Measurements from ENCODE around the gene GATAD2A. TPM values are rescaled to one million over a fixed set of nuclear protein-coding genes. Genes with fewer than 3 reads are reported as not detected.

Gene GATAD2A
- total and polyA plus RNA-seq, 2 of the 13 experiments (the other 11 are each of a cell fraction or from before 2014, with no cell fraction given) = 16.8 to 28.6 TPM

GRCh38 chr19:19502281-19502680 is 96.8 kb downstream of the GATAD2A start:
- H2AFZ ChIP-seq (ENCODE audit: low read length) = no peak overlapping the region

GRCh38 chr19:19502808-19503602 is 97.5 kb downstream of the GATAD2A start:
- CTCF ChIA-PET (ENCODE audit: low intra/inter-chr PET ratio, low total read pairs) = no interaction called here
- no peak overlapping the region for H3K9ac ChIP-seq (ENCODE audit: insufficient read depth, low read depth, low read length)
- 95% methylated on average over 18 of the region's 18 CpGs for WGBS (ENCODE audit: low lambda C conversion rate)

More at GRCh38 chr19:19502281-19502680, 96.8 kb downstream of the GATAD2A start:
- TF ChIP-seq HNRNPK (IDR thresholded peaks at IDR 0.05; ENCODE audit: low read depth, low read length, poor library complexity, severe bottlenecking) = no peak
- no peak for TF ChIP-seq MLLT10 (CRISPR knock-in tag; IDR thresholded peaks at IDR 0.05)
- TF ChIP-seq ZNF841 (CRISPR knock-in tag; IDR thresholded peaks at IDR 0.05; ENCODE audit: borderline replicate concordance) = no peak
- peak; percentile 59 for TF ChIP-seq AGO2 (optimal IDR thresholded peaks at IDR 0.05; ENCODE audit: low read depth, low read length)
- ChIA-PET CTCF (ENCODE audit: low intra/inter-chr PET ratio, low total read pairs) (no interaction called here), POLR2A (no interaction called here)
- intact Hi-C loops (cut with micrococcal nuclease; ENCODE audit: unreplicated experiment) = no loop called here
- Histone ChIP-seq H3K27ac (ENCODE audit: extremely low read length, insufficient read depth, low read length) (no peak overlapping the region), H3K4me1 (ENCODE audit: insufficient read depth, low read length) (no peaks in the 10 kb centered on the region), H3K27me3 (ENCODE audit: control insufficient read depth in 1 of 2, insufficient read depth in 2 of 2, low read length in 2 of 2) (no peaks in the 10 kb centered on the region), H3K9ac (ENCODE audit: insufficient read depth, low read depth, low read length) (no peak overlapping the region), H3K9me3 (ENCODE audit: low read length) (no peaks in the 10 kb centered on the region), H3K79me2 (ENCODE audit: insufficient read depth, low read length) (no peaks in the 10 kb centered on the region), H4K20me1 (ENCODE audit: insufficient read depth, low read length) (no peaks in the 10 kb centered on the region), H3K4me2 (ENCODE audit: low read depth, low read length) (no peak overlapping the region), H3K36me3 (replicated peaks in 1 of 2; ENCODE audit: control insufficient read depth in 1 of 2, insufficient read depth in 2 of 2, low read length in 2 of 2) (peaks cover 26 to 86% of the 10 kb centered on the region in 2 experiments; a peak in 4 of 5 replicates), H3K4me3 (replicated peaks in 1 of 3; ENCODE audit: insufficient read depth in 1 of 3, low read depth in 2 of 3, low read length in 3 of 3) (no peak overlapping the region)
- DNase-seq (ENCODE audit: low spot score) (no peak), ATAC-seq (no peak), FAIRE-seq (no peak)
- in situ Hi-C loops (cut with HindIII; ENCODE audit: extremely low pct_ligation_motif_present, low pct_unique_long_range_greater_than_20kb) = no loop called here
- no TSS peak for BruUV-seq (replicated peaks)
- WGBS (ENCODE audit: low lambda C conversion rate) = 97% methylated on average over 14 of the region's 19 CpGs

More at GRCh38 chr19:19502808-19503602, 97.5 kb downstream of the GATAD2A start:
- Histone ChIP-seq H3K4me1 (ENCODE audit: insufficient read depth, low read length) (no peaks in the 10 kb centered on the region), H3K9me3 (ENCODE audit: low read length) (no peaks in the 10 kb centered on the region), H3K27me3 (ENCODE audit: control insufficient read depth in 1 of 2, insufficient read depth in 2 of 2, low read length in 2 of 2) (no peaks in the 10 kb centered on the region), H3K36me3 (replicated peaks in 1 of 2; ENCODE audit: control insufficient read depth in 1 of 2, insufficient read depth in 2 of 2, low read length in 2 of 2) (peaks cover 24 to 79% of the 10 kb centered on the region in 2 experiments; a peak in 4 of 5 replicates), H3K4me3 (replicated peaks in 1 of 3; ENCODE audit: insufficient read depth in 1 of 3, low read depth in 2 of 3, low read length in 3 of 3) (no peak overlapping the region), H2AFZ (ENCODE audit: low read length) (no peak overlapping the region), H3K79me2 (ENCODE audit: insufficient read depth, low read length) (no peaks in the 10 kb centered on the region), H3K27ac (ENCODE audit: extremely low read length, insufficient read depth, low read length) (no peak overlapping the region), H3K4me2 (ENCODE audit: low read depth, low read length) (no peak overlapping the region), H4K20me1 (ENCODE audit: insufficient read depth, low read length) (no peaks in the 10 kb centered on the region)
- POLR2A ChIA-PET = no interaction called here
- FAIRE-seq (no peak), ATAC-seq (no peak), DNase-seq (ENCODE audit: low spot score) (no peak)
- TF ChIP-seq ZBTB21 (CRISPR knock-in tag; IDR thresholded peaks at IDR 0.05) (no peak), ZSCAN9 (CRISPR knock-in tag; IDR thresholded peaks at IDR 0.05; ENCODE audit: borderline replicate concordance) (no peak), ZNF484 (CRISPR knock-in tag; IDR thresholded peaks at IDR 0.05; ENCODE audit: borderline replicate concordance, low read depth) (no peak), KAT2B (IDR thresholded peaks at IDR 0.05; ENCODE audit: borderline replicate concordance, low read depth, low read length) (no peak), ZSCAN20 (CRISPR knock-in tag; IDR thresholded peaks at IDR 0.05; ENCODE audit: borderline replicate concordance) (no peak)
- in situ Hi-C loops (cut with HindIII; ENCODE audit: extremely low pct_ligation_motif_present, low pct_unique_long_range_greater_than_20kb) (no loop called here), intact Hi-C loops (cut with micrococcal nuclease; ENCODE audit: unreplicated experiment) (no loop called here)
- BruUV-seq (replicated peaks) = no TSS peak
